ENCODE results near the gene RIMBP2. TPM values are rescaled to one million over a fixed set of nuclear protein-coding genes. Genes with fewer than 3 reads are reported as not detected.

RIMBP2 gene
- total and polyA plus RNA-seq, 11 donors: 2.1 TPM; not detected in 10

GRCh38 chr12:130658145-130658911 is 57.8 kb downstream of the RIMBP2 start:
- WGBS, 4 donors: 79 to 86% (median 81%) methylated on average over 26 of the region's 26 CpGs
- no peaks in the 10 kb centered on the region for H3K4me1 ChIP-seq
- H3K36me3 ChIP-seq: no peaks in the 10 kb centered on the region
- no peak for DNase-seq
- H3K27ac ChIP-seq: no peak overlapping the region
- no peak for ATAC-seq
- TF ChIP-seq CTCF (IDR thresholded peaks at IDR 0.05) (no peak), POLR2A (IDR thresholded peaks at IDR 0.05) (no peak)
- intact Hi-C loops (cut with DNase I): no loop called here
- H3K27me3 ChIP-seq: peaks cover 0 to 6% (median 0%) of the 10 kb centered on the region in 9 donors
- peaks cover 0 to 7% (median 0%) of the 10 kb centered on the region in 12 donors for H3K9me3 ChIP-seq
- H3K4me3 ChIP-seq: no peak overlapping the region

GRCh38 chr12:130656411-130656810 is 59.7 kb downstream of the RIMBP2 start:
- TF ChIP-seq CTCF (IDR thresholded peaks at IDR 0.05): no peak
- TF ChIP-seq POLR2A (IDR thresholded peaks at IDR 0.05): no peak
- DNase-seq (no peak), ATAC-seq (no peak)
- WGBS, 4 donors: 71 to 78% (median 73%) methylated on average over 8 of the region's 8 CpGs
- Histone ChIP-seq H3K36me3 (no peaks in the 10 kb centered on the region), H3K27me3 (peaks cover 0 to 5% (median 0%) of the 10 kb centered on the region in 9 donors), H3K4me1 (no peaks in the 10 kb centered on the region), H3K9me3 (peaks cover 0 to 9% (median 0%) of the 10 kb centered on the region in 12 donors), H3K4me3 (no peak overlapping the region), H3K27ac (no peak overlapping the region)
- intact Hi-C loops (cut with DNase I): no loop called here

- H3K9me3 ChIP-seq: peaks cover 0 to 9% (median 0%) of the 10 kb centered on the region in 12 donors
- WGBS, 4 donors: 82 to 86% (median 86%) methylated on average over 9 of the region's 9 CpGs
- DNase-seq (no peak), ATAC-seq (no peak)
- intact Hi-C loops (cut with DNase I): no loop called here
- no peaks in the 10 kb centered on the region for H3K4me1 ChIP-seq
- no peak for TF ChIP-seq POLR2A (IDR thresholded peaks at IDR 0.05)
- TF ChIP-seq CTCF (IDR thresholded peaks at IDR 0.05): no peak
- H3K27me3 ChIP-seq: peaks cover 0 to 5% (median 0%) of the 10 kb centered on the region in 9 donors
- H3K27ac ChIP-seq: no peak overlapping the region
- no peak overlapping the region for H3K4me3 ChIP-seq
- no peaks in the 10 kb centered on the region for H3K36me3 ChIP-seq
Measured at GRCh38 chr12:130655881-130656280, 60.2 kb downstream of the RIMBP2 start.

- Histone ChIP-seq H3K4me1 (no peaks in the 10 kb centered on the region), H3K27ac (no peak overlapping the region), H3K4me3 (no peak overlapping the region), H3K9me3 (peaks cover 0 to 9% (median 0%) of the 10 kb centered on the region in 12 donors), H3K36me3 (no peaks in the 10 kb centered on the region), H3K27me3 (peaks cover 0 to 7% (median 0%) of the 10 kb centered on the region in 9 donors)
- DNase-seq (no peak), ATAC-seq (no peak)
- intact Hi-C loops (cut with DNase I): no loop called here
- TF ChIP-seq CTCF (IDR thresholded peaks at IDR 0.05): no peak
- no peak for TF ChIP-seq POLR2A (IDR thresholded peaks at IDR 0.05)
- 70 to 80% (median 76%) methylated on average over 4 of the region's 4 CpGs for WGBS, 4 donors
Measured at GRCh38 chr12:130655010-130655409, 61.1 kb downstream of the RIMBP2 start.
